HK-2 (cell line): ENCODE data around the gene MX1.

Experiments
- DNase-seq: peaks from one replicate; pipeline ENCODE4 v3.0.0-alpha.2; 2018; ENCODE audit not compliant: unreplicated experiment

The MX1 gene, protein sequence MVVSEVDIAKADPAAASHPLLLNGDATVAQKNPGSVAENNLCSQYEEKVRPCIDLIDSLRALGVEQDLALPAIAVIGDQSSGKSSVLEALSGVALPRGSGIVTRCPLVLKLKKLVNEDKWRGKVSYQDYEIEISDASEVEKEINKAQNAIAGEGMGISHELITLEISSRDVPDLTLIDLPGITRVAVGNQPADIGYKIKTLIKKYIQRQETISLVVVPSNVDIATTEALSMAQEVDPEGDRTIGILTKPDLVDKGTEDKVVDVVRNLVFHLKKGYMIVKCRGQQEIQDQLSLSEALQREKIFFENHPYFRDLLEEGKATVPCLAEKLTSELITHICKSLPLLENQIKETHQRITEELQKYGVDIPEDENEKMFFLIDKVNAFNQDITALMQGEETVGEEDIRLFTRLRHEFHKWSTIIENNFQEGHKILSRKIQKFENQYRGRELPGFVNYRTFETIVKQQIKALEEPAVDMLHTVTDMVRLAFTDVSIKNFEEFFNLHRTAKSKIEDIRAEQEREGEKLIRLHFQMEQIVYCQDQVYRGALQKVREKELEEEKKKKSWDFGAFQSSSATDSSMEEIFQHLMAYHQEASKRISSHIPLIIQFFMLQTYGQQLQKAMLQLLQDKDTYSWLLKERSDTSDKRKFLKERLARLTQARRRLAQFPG

DNA sequence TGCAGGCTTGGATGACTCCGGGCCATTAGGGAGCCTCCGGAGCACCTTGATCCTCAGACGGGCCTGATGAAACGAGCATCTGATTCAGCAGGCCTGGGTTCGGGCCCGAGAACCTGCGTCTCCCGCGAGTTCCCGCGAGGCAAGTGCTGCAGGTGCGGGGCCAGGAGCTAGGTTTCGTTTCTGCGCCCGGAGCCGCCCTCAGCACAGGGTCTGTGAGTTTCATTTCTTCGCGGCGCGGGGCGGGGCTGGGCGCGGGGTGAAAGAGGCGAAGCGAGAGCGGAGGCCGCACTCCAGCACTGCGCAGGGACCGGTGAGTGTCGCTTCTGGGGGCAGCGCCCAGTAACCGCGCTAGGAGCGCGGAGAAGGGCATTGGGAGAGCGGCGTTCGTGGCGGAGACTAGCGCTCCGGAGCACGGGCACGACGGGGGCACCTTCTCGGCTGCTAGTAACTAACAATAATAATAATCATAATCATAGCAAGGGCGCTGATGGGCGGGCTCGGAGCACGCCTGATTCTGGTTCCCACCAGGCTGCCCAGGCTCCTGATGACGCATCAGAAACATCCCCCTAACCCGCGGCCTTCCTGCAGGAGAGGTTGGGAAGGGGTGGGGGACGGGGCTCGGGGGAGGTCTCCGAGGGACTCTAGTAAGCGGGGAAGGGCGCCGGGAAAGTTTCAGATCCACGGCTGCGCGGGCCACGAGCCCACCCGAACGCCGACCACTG, at the start of gene MX1:
Gene MX1, plus strand, starts transcription at position 286 of the 722 bp plus-strand sequence. CDS start 5,832 bp downstream, outside the sequence.
- DNase-seq: no peak

DNA sequence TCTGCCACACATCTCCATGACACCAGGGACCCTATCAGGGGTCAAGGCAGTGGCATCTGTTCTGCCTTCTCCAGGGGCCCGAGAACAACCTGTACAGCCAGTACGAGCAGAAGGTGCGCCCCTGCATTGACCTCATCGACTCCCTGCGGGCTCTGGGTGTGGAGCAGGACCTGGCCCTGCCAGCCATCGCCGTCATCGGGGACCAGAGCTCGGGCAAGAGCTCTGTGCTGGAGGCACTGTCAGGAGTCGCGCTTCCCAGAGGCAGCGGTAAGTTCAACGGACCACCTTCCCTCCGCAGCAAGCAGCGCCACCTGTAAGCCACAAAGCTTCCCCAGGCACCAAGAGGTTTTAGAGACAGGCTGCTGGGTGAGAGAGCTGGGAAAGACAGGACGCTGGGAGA, 48.3 kb upstream of the MX1 start:
- no peak for DNase-seq

DNA sequence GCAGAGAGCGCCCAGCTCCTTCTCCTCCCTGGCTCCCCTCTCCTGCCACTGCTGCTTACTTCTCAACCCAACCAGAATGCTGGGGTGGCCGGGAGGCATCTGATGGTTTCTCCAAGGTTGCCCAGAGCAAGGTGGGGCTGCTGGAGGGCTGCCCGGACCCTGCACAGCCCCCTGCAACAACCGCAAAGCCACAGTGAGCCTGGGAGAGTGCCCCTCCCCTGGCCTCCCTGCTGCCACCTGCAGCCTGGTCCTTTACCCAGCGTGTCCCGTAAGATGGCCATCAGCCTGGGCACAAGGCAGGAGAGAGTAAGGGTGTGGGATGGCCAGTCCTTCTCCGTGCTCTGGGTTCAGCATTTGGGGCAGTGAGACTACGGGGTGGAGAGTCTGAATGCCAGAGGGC, 47.2 kb upstream of the MX1 start:
- no peak for DNase-seq

DNA sequence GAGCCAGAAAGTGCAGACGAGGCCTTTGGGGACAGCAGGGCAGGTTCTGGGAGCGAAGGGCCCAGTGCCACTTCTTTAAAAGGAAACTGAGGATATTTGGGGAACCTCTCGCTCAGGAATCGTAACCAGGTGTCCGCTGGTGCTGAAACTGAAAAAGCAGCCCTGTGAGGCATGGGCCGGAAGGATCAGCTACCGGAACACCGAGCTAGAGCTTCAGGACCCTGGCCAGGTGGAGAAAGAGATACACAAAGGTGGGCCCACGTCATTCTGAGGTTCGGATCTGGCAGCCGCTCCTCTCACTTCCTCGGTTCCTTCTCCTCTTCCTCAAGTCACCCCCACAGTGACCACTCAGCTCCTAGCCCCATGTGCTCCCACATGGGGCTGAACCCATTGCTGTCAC, 46.1 kb upstream of the MX1 start:
- no peak for DNase-seq

DNA sequence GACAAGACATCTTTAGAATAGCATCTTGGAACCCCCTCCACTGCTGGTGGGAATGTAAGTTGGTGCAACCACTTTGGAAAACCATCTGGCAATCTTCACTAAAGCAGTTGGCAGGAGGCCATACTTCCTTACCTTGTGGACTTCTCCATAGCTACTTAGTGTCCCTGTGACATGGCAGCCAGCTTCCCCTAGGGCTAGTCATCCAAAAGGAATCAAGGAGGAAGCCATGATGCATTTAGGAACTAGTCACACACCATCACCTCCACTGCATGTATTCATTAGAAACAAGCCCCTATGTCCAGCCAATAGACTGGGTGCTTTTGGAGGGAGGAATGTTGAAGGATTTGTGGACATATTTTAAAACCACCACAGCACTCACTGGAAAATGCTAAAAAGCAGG, 44.3 kb upstream of the MX1 start:
- DNase-seq: no peak

DNA sequence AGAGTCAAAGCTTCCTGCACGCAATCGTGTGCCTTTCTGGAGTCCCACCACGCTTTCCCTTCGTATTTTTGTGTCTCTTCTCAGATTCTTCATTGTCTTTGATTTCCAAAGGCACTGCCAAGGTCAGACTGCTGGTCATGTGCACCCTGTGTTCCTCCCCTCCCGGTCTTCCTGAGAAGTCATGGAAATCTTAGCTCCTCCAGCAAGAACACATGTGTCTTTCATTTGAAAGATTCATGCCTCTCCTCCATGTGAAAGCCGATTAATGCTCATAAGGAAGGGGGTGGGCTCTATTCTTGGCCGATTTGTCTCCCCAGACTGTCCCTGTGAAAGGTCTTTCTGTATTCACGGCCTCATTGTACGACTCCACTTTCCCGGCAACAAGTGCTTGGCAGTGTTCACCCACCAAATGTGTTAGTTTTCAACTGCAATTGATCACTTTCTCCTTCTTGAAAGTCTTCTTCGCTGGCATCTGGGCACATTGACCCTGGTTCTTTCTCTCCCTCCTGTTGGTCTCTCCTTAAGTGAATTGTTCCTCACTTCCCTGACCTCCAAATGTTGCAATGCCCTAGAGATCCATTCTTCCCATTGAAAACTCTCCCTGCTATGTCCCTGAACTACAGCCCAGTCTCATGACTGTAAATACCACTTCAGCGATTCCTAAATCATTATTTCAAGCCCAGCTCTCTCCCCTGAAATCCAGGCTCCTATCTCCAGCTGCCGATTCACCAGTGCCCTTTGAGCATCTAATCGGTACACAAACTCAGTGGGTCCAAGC, 38.8 kb upstream of the MX1 start:
- no peak for DNase-seq

DNA sequence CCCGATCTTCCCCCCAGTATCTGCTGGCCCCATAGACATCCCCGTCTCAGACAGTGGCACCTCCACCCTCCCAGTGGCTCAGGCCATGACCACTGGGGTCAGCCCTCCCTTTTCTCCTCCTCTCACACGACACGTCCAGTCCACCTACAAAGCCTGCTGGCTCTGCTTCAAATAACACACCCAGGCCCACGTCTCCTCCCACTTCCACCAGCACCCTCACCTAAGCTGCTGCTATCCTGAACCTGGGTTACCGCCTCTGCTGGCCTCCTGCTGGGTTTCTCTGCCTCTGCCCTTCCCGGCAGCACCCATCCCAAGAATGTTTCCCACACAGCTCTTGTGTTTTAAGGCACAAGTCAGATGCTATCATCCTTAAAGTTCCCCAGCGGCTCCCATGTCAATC, 38.2 kb upstream of the MX1 start:
- DNase-seq: no peak

DNA sequence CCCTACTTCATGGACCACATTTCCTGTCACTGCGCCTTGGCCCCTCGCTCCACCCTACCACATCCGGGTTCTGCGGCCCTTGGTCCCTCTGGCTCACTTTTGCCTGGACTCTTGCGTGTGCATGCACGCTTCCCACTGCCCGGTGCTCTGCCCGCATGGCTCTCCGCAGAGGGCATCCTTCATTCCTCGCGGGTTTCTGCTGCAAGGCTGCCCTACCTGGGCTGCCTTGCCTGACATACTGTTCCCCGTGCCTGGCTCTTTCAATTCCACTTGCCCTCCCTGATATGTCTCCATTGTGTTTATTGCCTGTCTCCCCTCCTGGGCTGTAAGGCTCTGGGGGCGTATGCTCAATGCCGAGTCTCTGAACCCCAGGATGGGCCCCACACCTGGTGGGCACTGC, 37.8 kb upstream of the MX1 start:
- no peak for DNase-seq

DNA sequence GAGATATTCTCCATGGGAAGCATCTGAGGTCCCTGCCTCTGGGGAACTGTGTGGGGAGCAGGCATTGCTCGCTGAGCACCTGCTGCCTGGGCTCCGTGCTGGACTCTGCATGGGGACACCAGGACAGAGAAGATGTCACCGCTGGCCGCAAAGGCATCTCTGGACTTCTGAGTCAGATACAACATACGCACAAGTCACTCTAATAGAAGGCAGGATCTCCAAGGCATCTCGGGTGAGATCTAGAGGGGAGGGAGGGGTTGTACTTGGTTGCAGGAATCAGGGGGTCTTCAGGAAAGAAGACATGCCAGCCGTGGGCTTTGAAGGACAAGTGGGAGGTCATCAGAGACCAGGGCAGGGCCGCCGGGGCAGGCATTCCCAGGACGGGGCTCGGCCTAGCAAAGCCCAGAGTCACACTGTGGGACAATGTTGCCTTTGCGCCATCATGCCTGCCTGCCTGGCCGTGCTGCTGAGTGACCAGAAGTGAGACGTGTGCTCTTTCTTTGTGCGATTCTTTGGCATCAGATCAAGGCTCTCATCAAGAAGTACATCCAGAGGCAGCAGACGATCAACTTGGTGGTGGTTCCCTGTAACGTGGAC, 35.9 kb upstream of the MX1 start:
- no peak for DNase-seq

DNA sequence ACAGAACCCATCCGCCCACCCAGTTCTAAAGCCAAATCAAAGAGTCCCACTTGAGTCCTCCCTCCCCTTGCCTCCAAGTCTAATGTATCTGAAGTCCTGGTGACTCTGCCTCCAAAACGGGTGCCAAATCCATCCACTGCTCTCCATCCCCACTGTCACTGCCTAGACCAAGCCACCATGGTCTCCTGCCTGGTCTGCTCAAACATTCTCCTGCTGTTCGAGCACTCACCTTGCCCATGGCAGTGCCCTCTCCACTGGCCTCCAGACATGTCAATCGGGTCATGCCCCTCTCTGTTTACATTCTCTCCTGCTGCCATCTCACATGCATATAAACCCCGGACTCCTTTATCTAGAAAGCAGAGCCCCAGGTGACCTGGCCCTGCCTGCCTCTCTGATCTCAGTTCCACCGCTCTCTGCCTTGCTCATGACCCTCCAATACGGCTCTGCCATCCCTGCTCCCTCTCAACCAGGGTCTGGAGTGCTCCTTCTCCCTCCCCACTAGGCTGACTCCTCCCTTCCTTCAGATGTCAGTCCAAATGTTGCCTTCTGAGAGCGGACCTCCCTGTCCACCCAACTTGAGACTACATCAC, 32.1 kb upstream of the MX1 start:
- DNase-seq: no peak

DNA sequence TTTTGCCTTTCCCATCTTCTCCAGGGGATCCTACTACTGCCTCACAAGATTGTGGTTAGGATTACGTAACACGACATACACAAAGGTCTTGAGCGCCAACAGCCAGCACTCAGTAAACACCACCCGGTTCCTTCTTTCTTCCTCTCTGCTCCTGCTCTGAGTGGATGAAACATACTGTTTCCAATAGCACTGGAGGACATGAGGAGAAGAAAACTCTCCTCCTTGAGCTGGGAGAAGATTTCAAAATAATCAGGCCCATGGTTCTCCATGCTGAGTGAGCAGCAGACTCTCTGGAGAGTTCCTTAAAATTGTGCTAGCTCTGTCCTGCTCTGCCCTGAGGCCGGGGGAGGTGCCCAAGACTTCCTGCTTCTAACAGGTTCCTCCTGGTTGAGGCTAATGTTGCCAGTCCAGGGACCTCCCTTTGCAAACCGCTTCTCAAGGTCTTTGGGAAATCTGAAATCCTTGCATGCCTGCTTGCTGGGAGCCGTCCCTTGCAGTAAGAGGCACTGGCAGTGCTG, 29.4 kb upstream of the MX1 start:
- DNase-seq: no peak

DNA sequence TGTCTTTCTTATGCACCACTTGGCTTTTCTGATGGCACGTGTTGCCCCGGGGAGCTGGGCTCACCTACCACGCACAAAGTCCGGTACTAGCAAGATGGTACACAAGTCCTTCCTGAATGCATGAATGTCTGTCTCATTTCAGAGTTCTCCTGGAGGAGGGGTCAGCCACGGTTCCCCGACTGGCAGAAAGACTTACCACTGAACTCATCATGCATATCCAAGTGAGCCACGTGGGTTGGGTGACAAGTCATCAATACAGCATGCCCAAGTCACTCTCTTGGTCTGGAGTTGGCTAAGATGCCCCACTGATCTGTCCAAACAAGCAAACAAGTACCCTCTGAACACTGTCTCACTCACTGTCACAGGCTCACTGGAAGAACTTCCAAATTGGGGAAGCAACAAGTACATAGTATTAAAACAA, 28.6 kb upstream of the MX1 start:
- no peak for DNase-seq

DNA sequence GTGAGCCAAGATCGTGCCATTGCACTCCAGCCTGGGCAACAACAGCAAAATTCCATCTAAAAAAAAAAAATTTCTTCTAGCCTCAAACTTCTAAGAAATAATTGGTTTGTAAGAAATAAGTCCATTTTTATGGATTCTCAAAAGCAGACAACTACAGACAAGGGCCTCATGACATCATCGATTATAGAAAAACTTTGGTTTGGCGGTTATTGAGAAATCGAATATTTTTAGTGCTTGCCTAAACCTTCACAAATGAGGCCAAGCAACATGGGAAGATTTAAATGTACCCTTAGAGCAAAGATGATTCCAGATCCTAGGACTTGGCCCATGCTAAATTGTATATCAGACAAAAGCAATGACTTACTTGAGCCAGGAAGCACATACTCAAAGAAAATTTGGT, 27.8 kb upstream of the MX1 start:
- DNase-seq: no peak

DNA sequence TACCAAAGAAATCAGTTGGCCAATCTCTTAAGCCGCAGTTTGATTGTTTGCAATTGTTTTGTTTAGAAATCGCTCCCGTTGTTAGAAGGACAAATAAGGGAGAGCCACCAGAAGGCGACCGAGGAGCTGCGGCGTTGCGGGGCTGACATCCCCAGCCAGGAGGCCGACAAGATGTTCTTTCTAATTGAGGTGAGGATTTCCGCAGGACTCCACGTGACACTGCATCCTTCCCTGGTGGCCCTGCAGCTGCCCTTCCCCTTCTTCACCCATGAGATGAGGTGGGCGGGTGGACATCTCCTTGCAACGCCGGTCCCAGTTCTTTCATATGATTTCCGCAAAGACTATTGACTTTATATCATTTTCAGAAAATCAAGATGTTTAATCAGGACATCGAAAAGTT, 27.2 kb upstream of the MX1 start:
- DNase-seq: no peak

DNA sequence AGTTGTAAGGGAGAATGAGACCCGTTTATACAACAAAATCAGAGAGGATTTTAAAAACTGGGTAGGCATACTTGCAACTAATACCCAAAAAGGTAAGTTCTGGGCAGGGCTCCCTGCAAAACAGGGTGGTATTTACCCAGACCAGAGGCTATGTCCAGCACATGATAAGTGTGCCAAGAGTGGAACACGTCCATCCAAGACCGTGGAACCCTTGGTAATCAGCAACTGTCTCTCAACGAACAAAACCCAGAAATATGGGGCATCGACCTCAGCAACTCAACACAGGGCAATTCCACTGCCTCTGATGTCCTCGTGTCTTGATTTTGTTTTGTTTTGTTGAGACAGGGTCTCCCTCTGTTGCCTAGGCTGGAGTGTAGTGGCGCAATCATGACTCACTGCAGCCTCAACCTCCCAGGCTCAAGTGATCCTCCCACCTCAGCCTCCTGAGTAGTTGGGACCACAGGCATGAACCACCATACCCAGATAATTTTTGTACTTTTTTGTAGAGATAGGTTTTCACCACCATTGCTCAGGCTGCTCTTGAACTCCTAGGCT, 26.7 kb upstream of the MX1 start:
- DNase-seq: no peak

DNA sequence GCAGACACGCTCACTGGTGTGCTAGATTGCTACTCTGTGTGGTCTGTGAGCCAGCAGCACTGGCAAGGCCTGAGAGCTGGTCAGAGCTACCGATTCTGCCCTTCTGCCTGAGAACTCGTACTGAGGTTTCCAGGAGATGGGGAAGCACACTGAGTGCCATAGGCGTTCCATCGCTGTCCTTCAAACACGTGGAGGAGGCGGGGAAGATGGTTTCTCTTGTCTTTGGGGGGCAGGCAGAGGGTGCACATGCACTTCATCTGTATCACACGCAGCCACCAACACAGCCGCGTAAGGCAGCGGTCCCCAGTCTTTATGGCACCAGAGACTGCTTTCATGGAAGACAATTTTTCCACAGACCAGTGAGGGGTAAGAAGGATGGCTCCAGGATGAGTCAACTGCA, 23.8 kb upstream of the MX1 start:
- no peak for DNase-seq

DNA sequence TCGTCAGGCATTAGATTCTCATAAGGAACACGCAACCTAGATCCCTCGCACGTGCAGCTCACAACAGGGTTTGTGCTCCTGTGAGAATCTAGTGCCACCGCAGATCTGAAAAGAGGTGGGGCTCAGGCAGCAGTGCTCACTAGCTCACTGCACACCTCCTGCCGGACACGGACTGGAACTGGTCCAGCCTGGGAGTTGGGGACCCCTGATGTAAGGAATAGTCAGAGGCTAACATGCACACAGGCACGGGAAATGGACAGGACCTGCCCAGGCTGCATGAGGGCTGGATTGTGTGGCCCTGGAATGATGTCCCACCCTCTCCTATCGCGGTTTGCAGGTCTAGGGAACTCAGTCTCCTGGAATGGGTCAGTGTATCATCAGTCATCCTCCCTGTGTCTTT, 23.2 kb upstream of the MX1 start:
- DNase-seq: no peak

DNA sequence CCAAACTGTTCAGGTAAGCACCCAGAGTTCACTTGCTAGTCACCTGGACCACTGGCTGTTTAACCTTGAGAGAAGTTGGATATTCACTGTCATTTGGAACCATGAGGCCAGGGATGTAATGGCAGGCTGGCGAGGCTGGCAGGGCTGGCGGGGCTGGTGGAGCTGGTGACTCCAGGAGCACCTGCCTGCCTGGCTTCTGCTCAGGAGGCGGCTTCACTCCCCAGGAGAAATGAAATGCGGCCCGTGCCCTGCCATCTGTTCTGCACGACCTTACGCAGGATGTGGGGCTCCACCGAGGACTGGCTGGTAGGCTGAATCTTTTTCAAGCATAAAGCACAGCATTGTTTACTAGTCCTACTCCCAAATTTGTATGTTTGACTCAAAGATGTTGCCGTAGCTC, 22.7 kb upstream of the MX1 start:
- DNase-seq: no peak

DNA sequence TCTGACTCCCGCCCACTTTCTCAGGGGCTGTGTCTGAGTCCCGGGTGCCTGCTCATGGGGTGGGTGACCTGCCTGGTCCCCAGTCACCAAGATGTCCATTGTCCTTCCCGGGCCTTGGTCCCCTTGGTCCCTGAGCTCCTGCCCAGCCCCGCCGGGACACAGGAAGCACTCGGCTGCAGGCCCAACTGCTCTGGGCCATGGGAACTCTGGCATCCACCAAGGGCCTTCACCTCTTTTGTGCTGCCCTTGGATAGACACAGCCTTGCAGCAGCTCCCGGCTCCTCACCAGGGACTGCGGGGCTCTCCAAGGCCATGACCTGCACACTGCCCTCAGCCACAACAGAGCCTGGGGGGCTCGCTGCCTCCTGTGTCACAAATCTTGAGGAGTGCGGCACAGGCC, 22.1 kb upstream of the MX1 start:
- DNase-seq: no peak

DNA sequence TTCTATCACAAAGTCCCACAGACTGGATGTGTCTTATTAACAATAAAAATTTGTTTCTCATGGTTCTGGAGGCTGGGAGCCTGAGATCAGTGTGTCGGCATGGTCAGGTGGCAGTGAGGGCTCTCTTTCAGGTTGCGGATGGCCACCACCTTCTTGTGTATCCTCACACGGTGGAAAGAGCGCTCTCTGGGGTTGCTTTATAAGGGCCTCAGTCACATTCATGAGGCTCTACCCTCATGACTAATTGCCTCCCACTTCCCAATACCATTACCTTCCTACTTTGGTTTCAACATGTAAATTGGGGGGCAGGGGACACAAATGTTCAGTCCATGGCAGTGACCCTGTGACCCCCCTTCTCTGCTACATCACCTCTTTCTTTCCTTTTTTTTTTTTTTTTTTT, 20.7 kb upstream of the MX1 start:
- DNase-seq: no peak

DNA sequence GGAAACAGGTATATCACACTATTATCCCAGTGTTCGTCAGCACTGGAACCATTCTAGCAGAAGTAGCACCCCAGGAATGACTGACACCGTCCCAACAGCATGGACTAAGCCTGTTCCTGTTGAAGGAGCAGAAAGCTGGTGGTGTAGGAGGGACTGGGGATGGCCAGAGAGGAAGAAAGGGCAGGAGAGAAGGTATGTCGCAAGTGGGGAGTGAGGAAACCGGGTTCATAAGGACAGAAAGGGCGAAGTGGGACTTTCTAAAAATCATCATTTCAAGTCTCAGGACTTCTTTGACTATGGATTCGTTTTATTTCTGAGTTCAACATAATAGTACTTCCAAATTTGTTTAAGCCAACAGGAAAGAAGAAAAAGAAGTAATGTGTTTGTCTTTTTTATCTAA, 19.7 kb upstream of the MX1 start:
- no peak for DNase-seq
